ENCODE results near the gene OSBP2. TPM values are rescaled to one million over a fixed set of nuclear protein-coding genes. Genes with fewer than 3 reads are reported as not detected.

The OSBP2 gene
- total RNA-seq, 4 donors from 2014 or later: 0.35 to 3.5 (median 1.8) TPM

- H3K27me3 ChIP-seq: no peaks in the 10 kb centered on the region
- no peak overlapping the region for H3K4me3 ChIP-seq
- ATAC-seq: no peak
- H3K27ac ChIP-seq: no peak overlapping the region
- no peaks in the 10 kb centered on the region for H3K4me1 ChIP-seq
- no peaks in the 10 kb centered on the region for H3K9me3 ChIP-seq
- WGBS, 2 donors (ENCODE audit: low coverage in 1 of 2): 67 to 100% methylated on average over 1 of the region's 4 CpGs
- no peaks in the 10 kb centered on the region for H3K36me3 ChIP-seq
- TF ChIP-seq POLR2A (IDR thresholded peaks at IDR 0.05) (no peak), EP300 (IDR thresholded peaks at IDR 0.05) (no peak), CTCF (IDR thresholded peaks at IDR 0.05) (no peak), POLR2AphosphoS5 (IDR thresholded peaks at IDR 0.05) (no peak)
Observed at GRCh38 chr22:30882974-30883533, 188.4 kb downstream of the OSBP2 start.

GRCh38 chr22:30883586-30884145, 189.0 kb downstream of the OSBP2 start:
- no peaks in the 10 kb centered on the region for H3K27me3 ChIP-seq
- WGBS, 2 donors (ENCODE audit: low coverage in 1 of 2): no CpG with 5 or more reads among the region's 7 CpGs
- TF ChIP-seq CTCF (IDR thresholded peaks at IDR 0.05) (no peak), POLR2AphosphoS5 (IDR thresholded peaks at IDR 0.05) (no peak), POLR2A (IDR thresholded peaks at IDR 0.05) (no peak), EP300 (IDR thresholded peaks at IDR 0.05) (no peak)
- H3K27ac ChIP-seq: no peak overlapping the region
- no peaks in the 10 kb centered on the region for H3K9me3 ChIP-seq
- no peaks in the 10 kb centered on the region for H3K4me1 ChIP-seq
- no peak overlapping the region for H3K4me3 ChIP-seq
- no peak for ATAC-seq
- H3K36me3 ChIP-seq: peaks cover 0 to 4% of the 10 kb centered on the region in 2 donors

- Histone ChIP-seq H3K27ac (no peak overlapping the region), H3K9me3 (no peaks in the 10 kb centered on the region), H3K4me1 (no peaks in the 10 kb centered on the region), H3K36me3 (peaks cover 0 to 11% of the 10 kb centered on the region in 2 donors), H3K27me3 (no peaks in the 10 kb centered on the region), H3K4me3 (no peak overlapping the region)
- ATAC-seq: no peak
- no peak for TF ChIP-seq POLR2A (IDR thresholded peaks at IDR 0.05)
- 93% methylated on average over 3 of the region's 18 CpGs; no CpG with 5 or more reads in 1 of the 2 donors for WGBS, 2 donors (ENCODE audit: low coverage in 1 of 2)
Observed at GRCh38 chr22:30884211-30885000, 189.7 kb downstream of the OSBP2 start.

GRCh38 chr22:30885001-30885366, 190.3 kb downstream of the OSBP2 start:
- Histone ChIP-seq H3K36me3 (peaks cover 0 to 17% of the 10 kb centered on the region in 2 donors), H3K27me3 (no peaks in the 10 kb centered on the region), H3K4me3 (no peak overlapping the region), H3K27ac (no peak overlapping the region), H3K9me3 (no peaks in the 10 kb centered on the region), H3K4me1 (no peaks in the 10 kb centered on the region)
- ATAC-seq: no peak
- WGBS, 2 donors (ENCODE audit: low coverage in 1 of 2): 100% methylated on average over 1 of the region's 5 CpGs; no CpG with 5 or more reads in 1 of the 2 donors
- TF ChIP-seq POLR2A (IDR thresholded peaks at IDR 0.05): no peak
- no peak for TF ChIP-seq CTCF (IDR thresholded peaks at IDR 0.05)
- TF ChIP-seq POLR2AphosphoS5 (IDR thresholded peaks at IDR 0.05): no peak
- TF ChIP-seq EP300 (IDR thresholded peaks at IDR 0.05): no peak

GRCh38 chr22:30885591-30885990, 190.9 kb downstream of the OSBP2 start:
- no peak overlapping the region for H3K4me3 ChIP-seq
- no peaks in the 10 kb centered on the region for H3K27me3 ChIP-seq
- WGBS, 2 donors (ENCODE audit: low coverage in 1 of 2): 100% methylated on average over 3 of the region's 9 CpGs; no CpG with 5 or more reads in 1 of the 2 donors
- TF ChIP-seq CTCF (IDR thresholded peaks at IDR 0.05): no peak
- TF ChIP-seq POLR2A (IDR thresholded peaks at IDR 0.05): no peak
- no peak for TF ChIP-seq POLR2AphosphoS5 (IDR thresholded peaks at IDR 0.05)
- TF ChIP-seq EP300 (IDR thresholded peaks at IDR 0.05): no peak
- ATAC-seq: no peak
- H3K4me1 ChIP-seq: no peaks in the 10 kb centered on the region
- H3K27ac ChIP-seq: no peak overlapping the region
- no peaks in the 10 kb centered on the region for H3K9me3 ChIP-seq
- peaks cover 0 to 18% of the 10 kb centered on the region in 2 donors for H3K36me3 ChIP-seq
